ENCODE results near the gene ARL14EPL. TPM values are rescaled to one million over a fixed set of nuclear protein-coding genes. Genes with fewer than 3 reads are reported as not detected.

ARL14EPL gene
- total RNA-seq, 4 donors from 2014 or later, result not detected

DNA sequence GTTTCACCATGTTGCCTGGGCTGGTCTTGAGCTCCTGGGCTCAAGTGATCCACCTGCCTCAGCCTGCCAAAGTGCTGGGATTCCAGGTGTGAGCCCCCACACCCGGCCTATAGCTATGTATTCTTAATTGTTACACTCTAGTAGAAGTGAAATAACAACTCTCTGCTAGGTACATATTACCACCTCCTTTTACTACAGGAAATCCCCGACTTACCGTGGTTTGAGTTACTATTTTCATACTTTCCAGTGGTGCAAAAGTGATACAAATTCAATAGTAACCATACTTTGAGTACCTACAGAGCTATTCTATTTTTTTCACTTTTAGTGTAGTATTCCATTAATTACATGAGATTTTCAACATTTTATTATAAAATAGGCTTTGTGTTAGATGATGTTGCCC, 719 bp downstream of the ARL14EPL start:
- TF ChIP-seq CTCF (IDR thresholded peaks at IDR 0.05; ENCODE audit: low read depth), result no peak

GRCh38 chr5:116035123-116035522, 2.9 kb downstream of the ARL14EPL start:
- no peak for TF ChIP-seq CTCF (IDR thresholded peaks at IDR 0.05; ENCODE audit: low read depth)

DNA sequence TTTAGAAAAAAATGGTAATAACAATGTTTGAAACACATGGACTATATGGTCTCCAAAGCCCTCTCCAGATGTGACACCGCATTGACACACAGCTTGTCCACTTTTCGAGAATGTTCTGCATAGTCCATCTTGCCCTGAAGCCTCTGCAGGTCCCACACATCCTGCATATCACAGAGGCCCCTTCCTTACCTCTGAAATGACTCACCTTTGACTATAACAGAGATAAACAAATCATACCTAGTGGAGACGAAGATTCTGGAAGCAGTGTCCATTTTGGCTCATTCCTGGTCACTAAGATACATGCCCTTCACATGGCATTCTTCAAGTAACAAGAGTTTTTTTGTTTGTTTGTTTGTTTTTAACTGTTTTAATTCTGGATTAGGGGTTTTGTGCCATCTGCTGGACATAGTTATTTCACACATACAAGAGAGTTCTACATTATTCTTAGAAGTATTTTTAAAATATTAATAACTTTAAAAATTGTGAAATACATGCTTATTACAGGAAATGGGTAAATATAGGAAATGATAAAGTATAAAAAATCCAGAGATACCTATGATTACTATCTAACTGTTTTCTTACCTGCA, 5.1 kb downstream of the ARL14EPL start:
- no peak for TF ChIP-seq CTCF (IDR thresholded peaks at IDR 0.05; ENCODE audit: low read depth)

DNA sequence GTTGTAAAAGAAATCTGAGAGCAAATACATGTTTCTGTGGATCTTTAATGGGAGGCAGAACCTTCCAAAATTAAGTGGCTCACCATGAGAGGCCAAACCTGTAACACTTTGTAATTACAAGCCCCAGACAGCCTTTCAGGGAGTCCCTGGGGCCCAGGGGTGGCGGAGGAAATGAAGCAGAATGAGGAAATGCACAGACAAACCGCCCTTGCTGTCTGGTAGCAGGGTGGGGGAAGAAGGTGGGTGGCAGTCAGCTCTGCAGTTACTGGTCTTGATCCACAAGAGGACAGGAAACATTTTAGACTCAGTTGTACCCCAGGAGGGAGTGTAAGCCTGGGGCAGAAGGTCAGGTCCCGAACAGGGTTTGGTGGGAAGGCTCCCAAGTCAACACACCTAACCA, 6.5 kb downstream of the ARL14EPL start:
- no peak for TF ChIP-seq CTCF (IDR thresholded peaks at IDR 0.05; ENCODE audit: low read depth)

DNA sequence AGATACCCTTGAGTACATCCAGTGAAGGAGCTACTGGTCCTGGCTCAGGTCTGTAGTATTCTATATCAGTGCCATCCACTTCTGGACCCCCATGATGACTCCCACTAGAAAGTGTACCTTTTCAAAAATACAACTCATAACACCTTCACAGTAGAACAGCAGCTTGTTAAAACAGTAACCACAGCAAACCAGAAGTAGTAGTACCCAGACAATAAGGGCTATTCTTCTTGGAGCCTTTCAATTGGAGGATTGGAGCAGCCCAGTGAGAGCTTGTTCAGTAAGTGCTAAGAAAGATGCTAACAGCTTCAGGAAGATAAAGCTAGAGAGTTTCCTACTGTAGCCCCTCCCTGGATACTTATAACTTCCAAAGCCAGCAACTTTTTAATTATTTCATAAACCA, 10.1 kb downstream of the ARL14EPL start:
- TF ChIP-seq CTCF (IDR thresholded peaks at IDR 0.05; ENCODE audit: low read depth), result no peak

GRCh38 chr5:116044073-116044472, 11.8 kb downstream of the ARL14EPL start:
- no peak for TF ChIP-seq CTCF (IDR thresholded peaks at IDR 0.05; ENCODE audit: low read depth)

DNA sequence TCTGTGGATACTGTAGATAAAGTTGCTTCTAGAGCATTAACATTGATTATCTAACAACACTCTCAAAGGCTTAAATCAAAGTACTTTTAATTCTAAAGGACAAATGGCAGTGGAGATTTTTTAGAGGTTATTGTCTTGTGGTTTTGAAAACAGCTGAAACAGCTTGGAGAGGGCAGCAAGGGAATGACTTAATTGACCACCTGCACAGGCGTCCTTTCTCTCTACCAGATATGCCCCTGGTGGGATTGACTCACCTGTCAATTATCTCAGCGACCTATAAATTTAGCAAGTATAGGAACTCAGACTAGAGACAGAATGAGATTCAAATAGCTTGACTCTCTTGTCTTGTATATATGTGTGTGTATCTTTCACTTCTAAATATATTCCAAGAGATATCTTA, 13.5 kb downstream of the ARL14EPL start:
- TF ChIP-seq CTCF (IDR thresholded peaks at IDR 0.05; ENCODE audit: low read depth), result no peak
